ENCODE data around the gene PRKG1.
A peak's percentile ranks its signal among the peaks of the same experiment; 100 is the strongest.
"Not testable (repeated sequence)": the region's sequence is repeated elsewhere in the genome, so short reads cannot be mapped to it uniquely, and the experiment has no call there.

PRKG1 gene

GRCh38 chr10:51377932-51378599, 303.8 kb downstream of the PRKG1 start:
- DNase-seq (ENCODE audit: low spot score) = no peak

GRCh38 chr10:51382181-51382580, 307.9 kb downstream of the PRKG1 start:
- no peak for DNase-seq (ENCODE audit: low spot score)

GRCh38 chr10:51384971-51385370, 310.7 kb downstream of the PRKG1 start:
- DNase-seq (ENCODE audit: low spot score) = no peak

GRCh38 chr10:51386248-51386885, 312.1 kb downstream of the PRKG1 start:
- no peak for DNase-seq (ENCODE audit: low spot score)

- DNase-seq (ENCODE audit: low spot score) = peak; percentile 43
Measured at GRCh38 chr10:51389415-51390321, 315.4 kb downstream of the PRKG1 start.

GRCh38 chr10:51393006-51393405, 318.7 kb downstream of the PRKG1 start:
- DNase-seq (ENCODE audit: low spot score) = not testable (repeated sequence)

- DNase-seq (ENCODE audit: low spot score) = no peak
Measured at GRCh38 chr10:51394039-51394438, 319.8 kb downstream of the PRKG1 start.

GRCh38 chr10:51397244-51397643, 323.0 kb downstream of the PRKG1 start:
- DNase-seq (ENCODE audit: low spot score) = no peak

GRCh38 chr10:51397695-51398094, 323.4 kb downstream of the PRKG1 start:
- DNase-seq (ENCODE audit: low spot score) = peak; percentile 54

- DNase-seq (ENCODE audit: low spot score) = no peak
Measured at GRCh38 chr10:51399840-51400239, 325.6 kb downstream of the PRKG1 start.

- DNase-seq (ENCODE audit: low spot score) = no peak
Measured at GRCh38 chr10:51400392-51401096, 326.3 kb downstream of the PRKG1 start.

GRCh38 chr10:51403521-51403920, 329.2 kb downstream of the PRKG1 start:
- DNase-seq (ENCODE audit: low spot score) = no peak

GRCh38 chr10:51405580-51406351, 331.5 kb downstream of the PRKG1 start:
- no peak for DNase-seq (ENCODE audit: low spot score)

GRCh38 chr10:51406581-51406980, 332.3 kb downstream of the PRKG1 start:
- DNase-seq (ENCODE audit: low spot score) = no peak

- DNase-seq (ENCODE audit: low spot score) = no peak
Measured at GRCh38 chr10:51416494-51416893, 342.2 kb downstream of the PRKG1 start.

- no peak for DNase-seq (ENCODE audit: low spot score)
Measured at GRCh38 chr10:51419196-51420093, 345.2 kb downstream of the PRKG1 start.

GRCh38 chr10:51421853-51422252, 347.6 kb downstream of the PRKG1 start:
- no peak for DNase-seq (ENCODE audit: low spot score)

- DNase-seq (ENCODE audit: low spot score) = peak; percentile 40
Measured at GRCh38 chr10:51422311-51423120, 348.2 kb downstream of the PRKG1 start.

GRCh38 chr10:51423121-51423452, 348.8 kb downstream of the PRKG1 start:
- DNase-seq (ENCODE audit: low spot score) = no peak

GRCh38 chr10:51425431-51425830, 351.1 kb downstream of the PRKG1 start:
- DNase-seq (ENCODE audit: low spot score) = no peak

Measured in RKO (cell line).